Peyer's patch (tissue), 4 donors: ENCODE measurements around the gene COL20A1.

Experiments
- POLR2A ChIP-seq, 2 donors: fragments of 450-650 bp; IDR thresholded peaks; one replicate each; pipeline ENCODE4 v1.5.1; 2017; ENCODE audit warnings: antibody characterized with exemption in 2 of 2, mild to moderate bottlenecking in 2 of 2, moderate library complexity in 2 of 2
- TF ChIP-seq, protein P1 (sequence below), 6 experiments: fragments of 450-650 bp in 4 of 6; fragments of 200-600 bp in 2 of 6; sonication (generic) in 1 of 6; IDR thresholded peaks; one replicate each; pipeline ENCODE4 v1.5.1; 2017 to 2019; ENCODE audit warnings: antibody characterized with exemption in 6 of 6, mild to moderate bottlenecking in 3 of 6, moderate library complexity in 1 of 6

DNA sequence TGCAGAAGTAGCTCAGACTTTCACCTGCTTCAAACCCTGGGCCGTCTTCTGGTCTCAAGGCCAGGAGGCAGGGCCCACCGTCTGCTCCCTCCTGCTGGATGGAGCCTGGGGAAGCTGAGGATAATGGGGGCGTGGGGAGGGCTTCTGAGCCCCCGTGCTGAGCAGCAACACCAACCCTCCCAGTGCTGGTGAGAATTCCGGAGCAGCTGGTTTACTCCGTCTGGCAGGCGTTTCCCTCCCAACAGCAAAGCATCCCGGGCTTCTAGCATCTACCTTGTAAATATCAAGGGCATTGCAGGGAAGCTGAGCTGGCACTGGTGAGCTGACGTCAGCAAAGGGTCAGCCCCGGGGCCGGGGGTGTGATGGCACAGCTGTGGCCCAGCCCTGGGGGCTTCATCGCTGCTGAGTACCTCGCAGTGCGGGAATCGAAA, 85.0 kb downstream of the COL20A1 start:
- TF ChIP-seq, protein P1, sequence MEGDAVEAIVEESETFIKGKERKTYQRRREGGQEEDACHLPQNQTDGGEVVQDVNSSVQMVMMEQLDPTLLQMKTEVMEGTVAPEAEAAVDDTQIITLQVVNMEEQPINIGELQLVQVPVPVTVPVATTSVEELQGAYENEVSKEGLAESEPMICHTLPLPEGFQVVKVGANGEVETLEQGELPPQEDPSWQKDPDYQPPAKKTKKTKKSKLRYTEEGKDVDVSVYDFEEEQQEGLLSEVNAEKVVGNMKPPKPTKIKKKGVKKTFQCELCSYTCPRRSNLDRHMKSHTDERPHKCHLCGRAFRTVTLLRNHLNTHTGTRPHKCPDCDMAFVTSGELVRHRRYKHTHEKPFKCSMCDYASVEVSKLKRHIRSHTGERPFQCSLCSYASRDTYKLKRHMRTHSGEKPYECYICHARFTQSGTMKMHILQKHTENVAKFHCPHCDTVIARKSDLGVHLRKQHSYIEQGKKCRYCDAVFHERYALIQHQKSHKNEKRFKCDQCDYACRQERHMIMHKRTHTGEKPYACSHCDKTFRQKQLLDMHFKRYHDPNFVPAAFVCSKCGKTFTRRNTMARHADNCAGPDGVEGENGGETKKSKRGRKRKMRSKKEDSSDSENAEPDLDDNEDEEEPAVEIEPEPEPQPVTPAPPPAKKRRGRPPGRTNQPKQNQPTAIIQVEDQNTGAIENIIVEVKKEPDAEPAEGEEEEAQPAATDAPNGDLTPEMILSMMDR (IDR thresholded peaks at IDR 0.05): no peak
- no peak for TF ChIP-seq POLR2A (IDR thresholded peaks at IDR 0.05)
